NCI-H2029 (cell line): Measurements from ENCODE around the gene ETV5.

Source experiments
- DNase-seq: peaks from one replicate; lab custom pipeline; 2025; lab: John Stamatoyannopoulos, UW

Gene ETV5

DNA sequence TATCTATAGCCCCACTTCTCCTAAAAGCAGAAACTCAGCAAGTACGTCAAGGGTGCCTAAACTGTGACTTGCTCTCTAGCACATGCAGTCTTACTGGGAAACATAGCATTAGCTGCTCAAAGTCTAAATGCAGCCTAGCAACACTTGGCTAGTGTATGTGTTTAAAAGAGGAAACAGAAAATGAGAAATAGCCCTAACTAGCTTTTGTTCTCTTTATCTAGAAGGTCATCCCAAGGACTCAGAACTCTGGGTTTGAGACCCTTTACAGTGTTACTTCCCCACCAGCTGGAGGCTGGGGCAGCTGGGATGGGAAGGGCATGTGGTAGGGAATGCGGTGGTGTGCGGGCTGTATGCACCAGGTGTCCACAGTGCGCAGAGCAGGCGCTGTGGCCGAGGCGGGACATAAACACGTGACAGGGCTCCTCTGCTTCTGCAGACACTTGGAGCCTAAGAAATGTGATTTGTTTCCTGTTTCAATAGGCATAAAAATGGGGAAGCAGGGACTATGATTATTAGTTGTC, 13.3 kb downstream of the ETV5 start:
- no peak for DNase-seq

DNA sequence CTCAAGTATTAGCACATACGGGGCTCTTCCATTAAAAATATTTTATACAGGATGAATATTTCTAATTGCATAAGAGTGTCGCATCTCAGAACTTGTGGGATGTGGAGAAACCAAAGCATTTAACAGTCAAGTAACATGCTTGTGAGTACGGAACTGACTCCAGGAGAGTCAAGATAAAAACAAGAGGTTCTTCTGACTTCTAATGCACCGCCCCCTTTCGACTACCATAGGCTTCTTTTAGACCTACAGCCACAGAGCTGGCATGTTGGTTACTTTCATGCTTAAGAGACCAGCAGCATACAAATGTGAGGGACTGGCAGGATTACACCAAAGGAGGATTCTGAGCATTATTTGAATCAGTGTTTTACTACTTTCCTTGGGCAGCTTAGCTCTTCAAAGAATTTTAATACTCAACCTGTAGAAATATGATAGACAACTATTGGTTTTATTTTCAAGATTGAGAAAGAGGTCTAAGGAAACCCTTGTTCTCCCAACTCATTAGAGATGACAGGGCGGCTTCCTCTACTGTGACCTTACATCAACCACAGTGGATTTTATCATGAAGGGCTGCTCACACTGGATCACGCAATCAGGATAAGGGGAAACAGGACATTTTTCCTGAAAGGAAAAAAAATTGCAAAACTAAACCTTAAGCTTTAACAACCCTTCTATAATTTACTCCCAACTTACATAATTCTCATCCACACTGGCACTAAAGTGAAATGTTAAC, 14.0 kb downstream of the ETV5 start:
- no peak for DNase-seq

DNA sequence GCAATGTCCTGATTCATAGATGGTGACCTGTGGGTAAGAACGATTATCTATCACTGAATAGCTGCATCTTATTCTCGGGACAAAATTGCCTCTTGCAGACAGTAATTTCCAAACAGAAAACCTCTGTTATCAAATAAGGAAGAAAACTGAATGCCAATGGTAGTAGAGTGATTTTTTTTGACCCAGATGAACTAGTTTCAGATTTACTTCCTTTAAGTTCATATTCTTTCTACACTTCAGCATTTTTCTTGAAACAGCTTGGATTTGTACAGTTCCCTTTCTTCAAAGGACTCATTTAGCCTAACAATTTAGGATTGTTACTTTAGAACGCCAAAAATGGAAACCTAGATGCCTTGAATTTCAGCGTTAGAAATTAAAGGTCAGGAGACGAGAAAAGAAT, 14.6 kb downstream of the ETV5 start:
- DNase-seq: no peak

DNA sequence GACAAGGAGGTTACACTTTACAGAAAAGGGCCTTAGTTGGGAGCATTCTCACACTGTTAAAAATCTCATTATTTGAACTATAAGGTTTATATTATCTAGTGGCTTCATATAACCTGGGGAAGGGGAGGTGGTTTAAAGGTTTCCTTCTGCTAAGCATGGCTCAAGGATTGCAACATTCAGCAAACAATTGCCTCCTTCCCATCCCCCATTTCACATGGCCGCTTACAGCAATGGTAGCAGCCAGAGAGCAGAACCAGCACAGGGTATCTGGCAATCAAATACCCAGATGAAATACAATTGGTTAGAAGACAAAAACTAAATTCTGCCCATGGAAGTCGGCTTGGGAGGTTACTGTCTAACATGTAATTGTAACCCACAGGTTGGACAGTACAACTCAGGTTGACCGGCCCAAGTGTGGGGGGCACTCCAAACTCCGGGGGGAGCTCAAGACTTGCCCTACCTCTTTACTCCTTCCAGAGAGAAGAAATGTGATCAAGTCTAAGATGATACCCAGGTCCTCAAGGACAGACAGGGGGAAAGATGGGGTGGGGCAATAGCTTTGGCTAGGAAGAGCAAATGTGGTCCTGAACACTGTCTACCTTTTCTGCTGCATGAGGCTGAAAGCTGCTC, 15.5 kb downstream of the ETV5 start:
- no peak for DNase-seq

DNA sequence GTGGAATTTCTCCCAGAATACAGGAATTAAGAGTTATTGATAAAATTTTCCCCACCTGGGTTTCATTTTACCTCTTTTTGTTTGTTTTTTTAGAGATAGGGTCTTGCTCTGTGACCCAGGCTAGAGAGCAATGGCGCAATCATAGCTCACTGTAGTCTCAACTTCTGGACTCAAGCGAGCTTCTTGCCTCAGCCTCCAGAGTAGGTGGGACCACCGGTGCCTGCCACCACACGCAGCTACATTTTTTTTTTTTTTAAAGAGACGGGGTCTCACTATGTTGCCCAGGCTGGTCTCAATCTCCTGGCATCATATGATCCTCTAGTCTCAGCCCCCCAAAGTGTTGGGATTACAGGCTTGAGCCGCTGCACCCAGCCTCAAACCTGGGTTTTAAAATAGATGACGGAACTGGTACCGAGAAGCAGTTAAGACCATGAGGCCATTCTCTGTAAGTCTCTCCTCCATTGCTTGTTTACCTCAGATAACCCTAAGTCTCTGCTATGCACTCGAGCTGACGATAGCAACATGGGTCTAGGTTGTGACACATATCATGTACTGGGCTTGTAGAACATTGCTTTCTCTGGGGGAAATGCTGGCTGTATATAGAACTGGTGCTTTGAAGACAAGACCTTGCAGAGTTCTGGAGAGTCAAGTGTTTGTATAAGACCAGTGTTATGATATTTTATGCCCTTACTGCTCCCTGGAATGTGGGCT, 16.4 kb downstream of the ETV5 start:
- DNase-seq: no peak

DNA sequence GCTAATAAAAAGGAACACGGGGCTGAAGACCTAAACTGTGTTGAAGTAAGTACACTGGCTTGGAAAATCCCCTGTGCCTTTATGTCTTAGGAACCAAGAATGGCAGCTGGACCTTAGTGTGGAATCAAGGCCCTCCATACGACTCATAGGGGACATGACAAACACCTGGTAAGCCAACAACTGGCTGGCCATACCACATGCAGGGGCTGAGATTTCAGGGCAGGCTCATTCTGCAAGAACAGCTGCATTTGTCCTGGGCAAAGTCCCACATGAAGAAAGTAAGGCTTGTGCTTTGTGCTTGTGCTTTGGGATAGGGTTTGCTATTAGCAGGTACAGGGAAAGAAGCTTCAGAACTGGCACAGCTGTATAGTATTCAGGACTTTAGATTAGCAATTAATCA, 18.0 kb downstream of the ETV5 start:
- DNase-seq: no peak

DNA sequence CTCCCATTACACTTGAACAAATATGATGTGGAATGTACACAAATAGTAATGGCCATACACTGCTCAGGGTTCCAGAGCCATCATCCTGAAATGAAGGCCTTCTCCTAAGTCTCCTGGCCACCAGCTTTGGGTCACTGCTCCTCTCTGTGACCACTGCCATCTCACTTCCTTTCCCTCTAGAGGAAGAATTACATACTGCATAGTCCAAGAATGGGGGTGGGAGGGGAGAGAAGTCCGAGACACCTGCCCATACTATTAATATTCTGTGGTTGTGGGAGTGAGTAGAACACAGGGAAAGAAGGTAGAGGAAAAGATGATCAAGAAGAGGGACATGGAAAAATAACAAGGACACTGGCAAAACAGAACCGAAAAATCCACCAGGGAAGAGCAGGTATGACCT, 20.6 kb downstream of the ETV5 start:
- no peak for DNase-seq

DNA sequence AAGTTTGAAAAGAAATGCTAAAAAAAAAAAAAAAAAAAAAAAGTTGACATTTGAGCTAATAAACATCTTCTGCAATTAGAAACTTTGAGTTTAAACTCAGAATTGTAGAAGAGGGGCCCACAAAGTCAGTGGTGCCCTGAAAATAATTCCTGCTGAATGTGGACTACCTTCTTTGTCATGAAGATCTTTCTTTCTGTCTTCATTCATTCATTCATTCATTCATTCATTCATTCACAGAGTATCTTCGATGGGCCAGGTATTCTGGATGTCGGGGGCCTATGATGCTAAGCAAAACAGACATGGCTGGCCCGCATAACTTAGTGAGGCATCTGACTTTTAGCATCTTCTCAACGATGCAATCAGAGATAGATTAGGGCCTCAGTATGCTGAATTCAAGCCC, 24.6 kb downstream of the ETV5 start:
- DNase-seq: no peak

DNA sequence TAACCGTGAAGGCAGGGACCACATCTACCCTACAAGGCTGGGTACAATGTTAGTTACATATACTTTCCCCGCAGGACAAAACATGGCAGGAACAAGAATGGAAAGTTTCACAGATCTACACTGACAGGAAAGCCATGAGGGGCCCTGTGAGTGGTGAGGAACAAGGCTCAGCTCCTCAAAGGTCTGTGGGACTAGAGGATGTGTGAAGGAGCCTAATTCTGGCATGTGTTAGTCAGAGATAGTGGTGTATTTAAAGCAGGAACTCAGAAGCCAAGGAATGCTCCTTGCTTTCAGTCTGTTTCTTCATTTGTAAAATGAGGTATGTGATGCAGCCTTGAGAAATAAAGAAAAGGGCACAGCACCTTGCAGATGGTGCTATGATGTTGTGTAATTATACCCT, 25.1 kb downstream of the ETV5 start:
- no peak for DNase-seq

DNA sequence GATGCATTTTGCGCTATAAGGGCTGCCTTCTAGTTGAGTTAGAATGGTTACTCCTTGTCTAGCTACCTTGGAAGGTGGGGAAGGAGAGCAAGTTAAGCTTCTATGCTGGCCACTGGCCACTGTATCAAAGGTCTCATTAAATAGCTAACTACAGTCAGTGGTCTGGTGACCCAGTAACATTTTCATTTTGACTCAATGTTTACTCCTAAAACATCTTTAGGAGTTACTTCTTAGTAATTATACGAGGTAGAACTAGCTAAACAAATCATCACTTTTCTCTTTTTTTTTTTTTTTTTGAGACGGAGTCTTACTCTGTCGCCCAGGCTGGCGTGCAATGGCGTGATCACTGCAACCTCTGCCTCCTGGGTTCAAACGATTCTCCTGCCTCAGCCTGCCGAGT, 26.7 kb downstream of the ETV5 start:
- no peak for DNase-seq

DNA sequence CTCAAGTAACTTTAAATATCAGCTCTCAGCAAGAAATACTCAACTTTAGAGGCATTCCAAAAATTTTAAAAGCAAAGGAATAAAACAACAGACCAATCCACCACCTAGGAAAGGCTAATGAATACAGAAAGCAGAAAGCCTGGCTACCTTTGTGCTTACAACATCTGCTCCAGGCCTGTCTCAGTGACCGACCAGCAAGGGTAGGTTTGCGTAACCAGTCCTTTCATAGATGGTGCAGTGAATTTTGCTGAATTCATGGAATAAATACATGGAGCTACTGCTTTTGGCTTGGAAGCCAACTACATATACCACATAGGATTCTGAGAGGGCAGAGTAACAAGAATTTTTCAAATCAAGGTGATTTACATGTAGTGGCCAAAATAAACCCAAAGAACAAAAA, 27.2 kb downstream of the ETV5 start:
- no peak for DNase-seq

DNA sequence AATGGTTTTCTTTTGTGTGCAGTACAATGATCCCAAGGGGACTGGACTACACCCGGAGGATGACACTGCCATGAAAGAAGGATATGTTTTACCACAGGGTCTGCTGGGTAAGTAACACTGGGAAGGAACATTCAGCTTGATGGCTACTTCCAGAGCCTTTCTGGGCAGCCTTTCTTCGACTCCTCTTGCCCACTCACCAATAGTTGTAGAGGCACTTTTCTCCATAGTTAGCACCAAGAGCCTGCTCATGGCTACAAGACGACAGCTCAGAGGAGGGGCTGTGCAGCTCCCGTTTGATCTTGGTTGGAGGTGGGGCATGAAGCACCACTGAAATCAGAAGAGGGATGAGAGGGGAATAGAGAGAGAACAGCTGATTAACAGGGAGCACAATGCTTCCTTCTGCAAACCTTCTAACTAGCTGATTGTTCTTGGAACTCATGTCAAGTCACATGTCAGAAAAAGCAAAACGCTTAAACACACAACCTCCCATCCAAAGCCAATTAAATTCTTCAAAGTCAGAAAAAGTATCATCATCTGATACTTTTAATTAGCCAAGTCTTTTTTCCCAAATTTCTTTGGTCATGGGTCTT, 27.9 kb downstream of the ETV5 start:
- no peak for DNase-seq

DNA sequence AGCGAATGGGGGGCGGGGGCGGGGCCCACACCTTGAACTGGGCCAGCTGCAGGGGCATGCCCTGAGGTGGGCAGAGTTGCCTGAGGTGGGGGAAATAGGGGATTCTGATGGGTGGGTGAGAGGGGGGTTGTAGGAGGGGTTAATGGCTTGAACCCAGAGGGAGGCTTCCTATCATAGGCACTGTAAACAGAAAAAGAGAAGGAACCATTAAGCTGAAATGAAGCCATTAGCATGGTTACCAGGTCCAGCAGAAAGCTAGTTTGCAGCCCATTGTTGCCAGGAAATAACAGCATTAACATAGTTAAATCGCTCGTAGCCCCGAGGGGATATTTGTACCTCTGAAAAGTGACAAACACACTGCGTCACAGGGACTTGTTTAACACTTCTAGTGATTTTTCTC, 29.0 kb downstream of the ETV5 start:
- DNase-seq: no peak

DNA sequence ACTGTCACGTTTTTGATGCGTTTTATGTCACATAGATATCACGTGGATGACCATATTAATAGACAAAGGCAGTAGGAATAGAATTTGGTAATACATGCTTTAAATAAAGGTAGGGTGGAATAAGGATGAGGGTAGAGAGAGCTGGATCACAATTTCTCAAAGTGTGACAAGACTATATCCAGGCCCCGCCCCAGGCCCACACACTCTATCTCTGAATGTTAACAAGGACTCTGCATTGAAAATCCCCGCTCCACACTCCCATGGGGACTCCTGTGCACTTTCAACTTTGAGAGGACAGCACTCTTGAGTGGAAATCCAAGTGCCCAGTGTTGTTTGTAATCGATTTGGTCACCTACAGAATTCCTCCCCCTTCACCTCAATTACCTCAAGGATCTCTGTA, 31.4 kb downstream of the ETV5 start:
- DNase-seq: no peak

DNA sequence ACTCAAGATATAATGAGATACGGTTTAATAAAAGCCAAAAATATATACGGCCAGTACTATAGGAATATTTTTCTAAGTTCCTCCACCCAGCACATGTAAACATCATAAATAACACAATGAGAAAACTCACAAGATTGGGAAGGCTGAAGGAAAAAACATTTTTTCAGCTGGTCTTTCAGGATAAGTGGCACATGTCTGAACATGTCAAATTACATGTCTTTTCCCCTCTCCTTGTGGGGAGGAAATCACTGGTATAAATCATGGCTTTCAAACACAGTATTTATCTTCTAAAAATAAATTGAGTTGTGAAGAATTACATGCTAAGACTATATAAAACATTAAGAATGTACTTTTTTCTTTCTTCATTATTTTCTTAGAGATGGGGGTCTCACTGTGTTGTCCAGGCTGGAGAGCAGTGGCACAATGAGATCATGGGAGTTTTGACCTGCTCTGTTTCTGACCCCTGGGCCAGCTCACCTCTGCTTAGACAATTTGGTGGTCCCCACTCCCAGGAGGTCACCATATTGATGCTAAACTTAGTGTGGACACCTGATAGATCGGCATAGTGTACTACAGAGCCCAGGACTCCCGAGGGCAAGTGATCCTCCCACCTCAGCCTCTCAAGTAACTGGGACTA, 32.8 kb downstream of the ETV5 start:
- DNase-seq: no peak

DNA sequence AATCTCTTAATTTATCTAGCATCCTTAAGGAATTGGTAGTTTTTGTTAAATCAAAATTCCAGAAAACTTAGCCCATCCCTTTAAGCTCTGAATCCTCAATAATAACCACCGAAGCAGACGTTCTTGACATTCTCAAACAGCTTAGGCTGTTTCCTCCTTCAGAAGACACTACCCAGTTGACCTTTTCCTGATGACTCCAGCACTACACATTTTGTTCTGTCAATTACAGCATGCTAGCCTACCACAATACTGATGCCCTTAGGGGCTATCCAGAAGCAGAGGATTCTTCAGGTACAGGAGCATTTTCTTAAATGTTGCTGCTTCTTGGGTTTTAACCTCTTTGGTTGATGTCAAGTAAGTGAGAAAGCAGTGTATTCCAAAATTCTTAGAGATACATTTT, 33.4 kb downstream of the ETV5 start:
- DNase-seq: no peak

DNA sequence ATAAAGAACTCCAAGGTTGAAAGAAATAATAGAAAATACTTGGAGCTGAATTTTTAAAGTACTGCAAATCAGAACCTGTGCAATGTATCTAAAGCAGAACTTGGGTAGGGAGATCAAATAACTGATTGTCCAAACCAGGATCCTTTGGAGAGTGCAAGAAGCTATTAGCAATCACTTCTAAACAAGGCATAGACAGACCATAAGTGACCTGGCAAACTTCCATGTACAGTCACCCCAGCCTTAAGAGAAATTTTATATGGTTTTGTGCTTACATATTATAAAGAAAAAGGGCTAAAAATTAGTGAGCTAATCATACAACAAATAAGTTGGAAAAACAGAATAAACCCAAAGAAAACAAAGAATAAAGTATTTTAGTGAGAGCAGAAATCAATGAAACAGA, 35.2 kb downstream of the ETV5 start:
- no peak for DNase-seq

DNA sequence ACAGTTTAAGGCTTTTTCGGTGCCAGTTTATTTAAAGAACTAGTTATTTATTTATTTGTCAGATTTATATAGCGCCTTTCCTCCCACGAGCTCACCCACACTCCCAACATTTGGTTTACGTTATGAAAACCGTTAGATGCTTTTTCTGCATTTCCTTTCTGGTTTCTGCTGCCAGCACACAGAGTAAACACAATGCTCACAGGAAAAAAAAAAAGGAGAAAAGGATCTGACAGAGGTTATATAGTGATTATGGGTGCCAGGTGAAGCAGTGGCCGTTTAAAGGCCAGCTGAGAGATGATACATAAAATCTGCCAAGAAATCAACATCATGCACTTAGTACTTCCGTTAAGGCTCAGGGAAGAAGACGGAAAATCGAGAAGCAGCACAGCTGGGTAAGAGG, 37.9 kb downstream of the ETV5 start:
- no peak for DNase-seq

DNA sequence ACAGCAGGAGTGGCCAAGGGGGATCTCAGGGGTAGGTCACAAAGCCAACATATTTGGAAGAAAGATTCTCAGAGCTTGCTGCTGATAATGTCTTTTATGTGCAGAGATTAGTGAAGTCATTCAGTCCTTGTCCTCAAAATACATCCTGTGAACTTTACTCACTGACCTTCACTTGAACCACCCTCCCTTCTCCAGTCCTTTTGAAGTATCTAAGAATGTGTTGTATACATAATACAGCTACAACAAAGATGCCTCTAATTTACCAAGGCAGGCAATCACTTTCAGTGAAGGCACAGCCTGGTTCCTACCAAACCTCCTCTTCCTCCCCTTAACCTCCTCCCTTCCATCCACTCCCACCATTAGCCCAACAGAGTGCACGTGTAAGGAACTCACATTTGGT, 38.3 kb downstream of the ETV5 start:
- no peak for DNase-seq

DNA sequence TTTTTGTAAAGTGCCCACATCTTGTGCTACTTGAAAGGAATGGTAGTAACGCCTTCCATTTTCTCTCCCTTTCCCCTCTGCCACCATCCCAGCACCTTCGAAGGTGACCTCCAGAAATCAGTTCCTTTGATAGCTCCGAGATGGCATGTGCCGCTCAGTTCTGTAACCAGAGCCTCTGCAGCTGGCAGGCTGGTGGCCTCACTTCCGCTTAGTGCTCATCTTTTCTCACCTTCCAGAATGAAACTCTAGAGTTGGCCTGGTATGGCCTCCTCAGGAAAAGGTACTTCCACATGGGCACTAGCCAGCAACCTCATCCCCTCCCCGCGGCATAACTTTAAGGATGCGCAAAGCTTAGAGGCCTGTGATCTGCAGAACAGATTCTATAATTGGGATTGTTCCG, 38.8 kb downstream of the ETV5 start:
- no peak for DNase-seq

DNA sequence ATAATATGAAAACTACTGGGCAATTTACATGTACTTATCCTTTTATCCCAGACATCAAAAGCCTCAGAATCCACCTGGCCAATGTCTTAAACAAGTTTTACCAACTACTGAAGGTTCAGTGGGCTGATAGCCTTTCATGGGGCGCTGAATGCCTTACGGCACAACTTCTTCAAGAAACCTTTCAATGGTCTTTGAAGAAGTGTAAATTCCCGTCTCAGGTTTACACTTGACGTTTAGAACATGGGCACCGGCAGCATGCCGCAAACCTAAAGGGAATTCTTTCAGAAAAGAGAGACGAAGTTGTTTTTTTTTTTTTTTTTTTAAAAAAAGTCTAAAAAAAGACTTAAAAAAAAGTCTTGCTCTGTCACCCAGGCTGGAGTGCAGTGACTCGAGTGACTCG, 39.7 kb downstream of the ETV5 start:
- no peak for DNase-seq

DNA sequence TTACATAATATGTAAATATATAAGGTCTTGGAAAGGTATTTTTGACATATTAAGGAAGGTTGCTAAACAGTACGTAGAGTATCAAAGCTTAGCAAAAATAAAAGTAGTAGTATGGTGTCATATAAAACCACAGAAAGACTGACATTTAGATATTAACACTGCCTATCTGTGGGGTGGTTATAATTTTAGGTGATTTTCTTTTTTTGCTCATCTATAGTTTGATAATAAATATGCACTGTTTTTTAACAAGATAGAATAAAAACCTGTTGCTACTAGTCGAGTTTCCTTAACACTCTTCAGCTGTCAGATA, 40.7 kb downstream of the ETV5 start:
- DNase-seq: no peak
